Measurements from ENCODE around the gene CLCN3.

DNA sequence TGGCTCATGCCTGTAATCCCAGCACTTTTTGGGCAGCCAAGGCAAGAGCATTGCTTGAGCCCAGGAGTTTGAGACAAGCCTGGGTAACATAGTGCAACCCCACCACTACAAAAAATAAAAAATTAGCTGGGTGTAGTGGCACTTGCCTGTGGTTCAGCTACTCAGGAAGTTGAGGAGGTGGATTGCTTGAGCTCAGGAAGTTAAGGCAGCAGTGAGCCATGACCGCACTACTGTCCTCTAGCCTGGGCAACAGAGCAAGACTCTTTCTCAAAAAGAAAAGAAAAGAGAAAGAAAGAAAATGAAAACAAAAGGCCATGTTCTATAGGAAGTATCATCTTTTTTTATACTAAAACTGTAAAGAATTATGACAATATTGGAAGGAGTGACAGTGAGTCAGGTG, 46.5 kb upstream of the CLCN3 start:
- TF ChIP-seq, protein P1, sequence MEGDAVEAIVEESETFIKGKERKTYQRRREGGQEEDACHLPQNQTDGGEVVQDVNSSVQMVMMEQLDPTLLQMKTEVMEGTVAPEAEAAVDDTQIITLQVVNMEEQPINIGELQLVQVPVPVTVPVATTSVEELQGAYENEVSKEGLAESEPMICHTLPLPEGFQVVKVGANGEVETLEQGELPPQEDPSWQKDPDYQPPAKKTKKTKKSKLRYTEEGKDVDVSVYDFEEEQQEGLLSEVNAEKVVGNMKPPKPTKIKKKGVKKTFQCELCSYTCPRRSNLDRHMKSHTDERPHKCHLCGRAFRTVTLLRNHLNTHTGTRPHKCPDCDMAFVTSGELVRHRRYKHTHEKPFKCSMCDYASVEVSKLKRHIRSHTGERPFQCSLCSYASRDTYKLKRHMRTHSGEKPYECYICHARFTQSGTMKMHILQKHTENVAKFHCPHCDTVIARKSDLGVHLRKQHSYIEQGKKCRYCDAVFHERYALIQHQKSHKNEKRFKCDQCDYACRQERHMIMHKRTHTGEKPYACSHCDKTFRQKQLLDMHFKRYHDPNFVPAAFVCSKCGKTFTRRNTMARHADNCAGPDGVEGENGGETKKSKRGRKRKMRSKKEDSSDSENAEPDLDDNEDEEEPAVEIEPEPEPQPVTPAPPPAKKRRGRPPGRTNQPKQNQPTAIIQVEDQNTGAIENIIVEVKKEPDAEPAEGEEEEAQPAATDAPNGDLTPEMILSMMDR (IDR thresholded peaks at IDR 0.05; ENCODE audit: low read length): no peak
- TF ChIP-seq EZH2 (optimal IDR thresholded peaks at IDR 0.05; ENCODE audit: low read depth, low read length): no peak
- TF ChIP-seq EZH2phosphoT487 (IDR thresholded peaks at IDR 0.05; ENCODE audit: low read length): no peak
